ENCODE data around the gene ITGA11. TPM values are rescaled to one million over a fixed set of nuclear protein-coding genes. Genes with fewer than 3 reads are reported as not detected.

The ITGA11 gene
- total and polyA plus RNA-seq, 2 of the 4 experiments (the other 2 are of a cell fraction), result 4.1 to 6.6 TPM

DNA sequence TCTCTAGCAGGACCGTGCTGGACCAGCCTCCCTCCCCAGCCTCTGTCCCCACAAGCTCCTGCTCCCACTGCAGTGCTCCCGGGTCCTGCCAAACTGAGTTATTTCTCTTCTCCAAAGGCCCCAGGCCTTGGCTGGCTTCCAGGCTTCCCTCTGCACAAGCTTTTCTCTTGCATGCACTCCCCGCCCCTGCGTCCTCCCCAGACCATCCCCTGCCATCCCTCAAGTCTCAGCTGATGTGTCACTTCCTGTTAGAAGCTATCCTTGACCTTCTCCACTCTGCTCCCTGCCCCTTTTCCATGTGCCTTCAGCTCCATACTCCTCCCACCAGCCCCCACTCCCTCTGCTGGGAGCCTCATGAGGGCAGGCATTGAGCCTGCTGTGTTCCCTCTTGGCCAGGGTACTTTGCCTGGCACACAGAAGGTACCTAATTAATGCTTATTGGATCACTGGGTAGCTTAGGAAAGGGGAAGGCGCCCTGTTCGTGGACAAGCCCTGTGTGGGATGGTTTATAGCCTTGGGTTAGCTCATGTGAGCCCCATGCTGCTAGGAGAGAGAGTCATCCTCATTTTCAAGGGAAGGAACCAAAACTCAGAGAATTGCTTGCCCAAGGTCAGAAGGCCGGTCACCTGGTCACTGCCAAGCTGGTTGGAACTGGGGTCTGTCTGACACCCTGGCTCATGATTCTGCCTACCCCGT is 98.0 kb downstream of the ITGA11 start:
- Histone ChIP-seq H3K4me2 (ENCODE audit: low read depth, low read length) (no peak overlapping the region), H3K79me1 (ENCODE audit: low read depth in 1 of 2, low read length in 2 of 2) (no peaks in the 10 kb centered on the region), H2AFZ (replicated peaks; ENCODE audit: low read length, poor library complexity) (peak overlapping the region; percentile 7), H4K5ac (ENCODE audit: low read depth, low read length) (peak overlapping the region; percentile 45; the same call in 1 of the 2 replicates), H3K9ac (ENCODE audit: low read depth, low read length) (no peak overlapping the region), H3K56ac (ENCODE audit: extremely low read depth, insufficient read depth, low read length) (no peak overlapping the region), H3K36me3 (ENCODE audit: control insufficient read depth, insufficient read depth, low read length) (peaks cover 3% of the 10 kb centered on the region; the same call in 1 of the 2 replicates), H2BK15ac (ENCODE audit: low read depth, low read length) (peak overlapping the region; percentile 25; the same call in 1 of the 3 replicates), H3K23ac (ENCODE audit: low read depth, low read length) (peak overlapping the region; percentile 36; the same call in 1 of the 2 replicates), H4K91ac (ENCODE audit: insufficient read depth, low read depth, low read length) (peak overlapping the region; percentile 86), H3K27me3 (ENCODE audit: control insufficient read depth, insufficient read depth, low read length) (no peaks in the 10 kb centered on the region), H3K27ac (ENCODE audit: insufficient read depth, low read length) (no peak overlapping the region), H3K14ac (replicated peaks; ENCODE audit: low read depth, low read length) (peak overlapping the region; percentile 84), H2AK9ac (replicated peaks; ENCODE audit: low read depth, low read length, poor library complexity) (peak overlapping the region; percentile 80), H4K8ac (ENCODE audit: low read depth in 2 of 2, low read length in 2 of 2) (peak overlapping the region; percentile 11 to 56; a peak in 3 of 4 replicates), H2BK120ac (ENCODE audit: low read depth, low read length) (peak overlapping the region; percentile 87), H2AK5ac (ENCODE audit: low read depth, low read length) (peak overlapping the region; percentile 74), H2BK5ac (ENCODE audit: low read depth, low read length, poor library complexity, severe bottlenecking) (no peak overlapping the region), H3K9me1 (ENCODE audit: insufficient read depth, low read length) (peaks cover 18% of the 10 kb centered on the region), H3K9me3 (ENCODE audit: control insufficient read depth, insufficient read depth, low read length) (no peaks in the 10 kb centered on the region), H2BK20ac (ENCODE audit: low read depth, low read length) (peak overlapping the region; percentile 83), H3K18ac (ENCODE audit: low read depth, low read length) (peak overlapping the region; percentile 26; the same call in 1 of the 2 replicates), H3K4me1 (ENCODE audit: control insufficient read depth, insufficient read depth, low read length) (peaks cover 18% of the 10 kb centered on the region), H3K4ac (ENCODE audit: low read depth, low read length) (peak overlapping the region; percentile 83), H4K20me1 (ENCODE audit: insufficient read depth, low read length) (no peaks in the 10 kb centered on the region), H3K4me3 (ENCODE audit: insufficient read depth, low read depth, low read length) (no peak overlapping the region)
- 54% methylated on average over 4 of the region's 8 CpGs; no CpG with 5 or more reads in 1 of the 2 experiments for WGBS, 2 experiments (ENCODE audit: extremely low coverage in 2 of 2, insufficient read length in 1 of 2)
- intact Hi-C loops (cut with micrococcal nuclease), result no loop called here
- CTCF ChIA-PET, result interaction anchor here (0.8 to 1.0 kb wide), 2 partner anchors 35 to 542 kb away, joined by 3 to 4 read pairs; no protein-coding TSS in a partner anchor
- dilution Hi-C loops (cut with HindIII; ENCODE audit: low sequenced_read_pairs, unreplicated experiment), result no loop called here
- in situ Hi-C loops (cut with MboI; ENCODE audit: low sequenced_read_pairs), result no loop called here
- POLR2A ChIA-PET (ENCODE audit: unreplicated experiment), result interaction anchor here (0.6 kb wide), 1 partner anchor 497 kb away, joined by 3 read pairs; no protein-coding TSS in a partner anchor
- TF ChIP-seq CHD1 (IDR thresholded peaks at IDR 0.05; ENCODE audit: low read depth, low read length) (no peak), MAFK (IDR thresholded peaks at IDR 0.05; ENCODE audit: low read depth, low read length) (no peak), ELK1 (IDR thresholded peaks at IDR 0.05; ENCODE audit: borderline replicate concordance, low read depth, low read length) (no peak)
- ATAC-seq (ENCODE audit: low read depth) (peak; percentile 64; the same call in 1 of the 2 replicates), DNase-seq (peak; percentile 44)
- BruUV-seq (replicated peaks), result no TSS peak

Data from IMR-90 (cell line).